Subcutaneous adipose tissue (tissue), 4 donors: ENCODE data around the gene SLC26A4. TPM values are rescaled to one million over a fixed set of nuclear protein-coding genes. Genes with fewer than 3 reads are reported as not detected.

ENCODE experiments used
- CTCF ChIP-seq: fragments of 450-650 bp; IDR thresholded peaks from one replicate; pipeline ENCODE4 v1.5.1; 2016; ENCODE audit warnings: low read depth, mild to moderate bottlenecking, control low read depth, antibody characterized with exemption, moderate library complexity
- total RNA-seq, 4 donors: library from RNA; depleted of rRNA; stranded (reverse); fragments of >200 nt; gene quantifications; one replicate each; pipeline ENCODE4 v1.1.0, GENCODE V29; 2016

SLC26A4 gene
- total RNA-seq, 4 donors from 2014 or later = 0.16 to 0.34 (median 0.20) TPM

- TF ChIP-seq CTCF = no peak
Observed at GRCh38 chr7:107725138-107725740, 64.6 kb downstream of the SLC26A4 start.

- no peak for TF ChIP-seq CTCF
Observed at GRCh38 chr7:107726356-107727130, 65.9 kb downstream of the SLC26A4 start.

GRCh38 chr7:107728276-107728675 lies 67.6 kb downstream of the SLC26A4 start:
- no peak for TF ChIP-seq CTCF

- no peak for TF ChIP-seq CTCF
Observed at GRCh38 chr7:107742678-107743566, 82.3 kb downstream of the SLC26A4 start.

GRCh38 chr7:107743567-107744344 lies 83.1 kb downstream of the SLC26A4 start, which contains the start of gene CBLL1:
Gene CBLL1 (plus strand): TSS chr7:107744142. CDS start chr7:107744164, 22 bp downstream.
- TF ChIP-seq CTCF = no peak

- TF ChIP-seq CTCF = no peak
Observed at GRCh38 chr7:107744345-107744750, 83.7 kb downstream of the SLC26A4 start.
